Endothelial cell of hepatic sinusoid (primary cell): ENCODE results near the gene RFT1.

ENCODE experiments used
- in situ Hi-C: cut with HindIII; loops from 2 replicates; pipeline ENCODE4 v1.10.0; 2017; ENCODE audit warnings: low sequenced_read_pairs

RFT1 gene

DNA sequence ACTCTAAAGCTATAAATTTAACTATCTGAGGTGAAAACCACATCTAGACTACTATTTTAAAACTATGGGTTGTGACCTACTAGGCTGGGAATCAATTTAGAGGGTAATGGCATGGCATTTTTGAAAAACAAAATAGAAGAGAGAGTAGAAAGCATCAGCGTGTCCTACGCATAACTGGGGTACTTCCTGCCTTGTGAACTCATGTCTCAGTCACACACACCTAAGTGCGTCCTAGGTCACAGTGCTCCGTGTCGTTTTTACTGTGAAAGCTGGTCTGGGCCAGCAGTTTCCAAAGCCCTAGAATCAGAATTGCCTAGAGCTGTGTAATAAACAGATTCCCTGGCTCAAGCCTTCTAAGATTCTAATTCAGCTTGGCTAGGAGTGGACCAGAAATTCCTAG lies 32.3 kb downstream of the RFT1 start:
- in situ Hi-C loops: no loop called here

- in situ Hi-C loops: no loop called here
These were observed 37.3 kb downstream of the RFT1 start for GRCh38 chr3:53092942-53093341.

DNA sequence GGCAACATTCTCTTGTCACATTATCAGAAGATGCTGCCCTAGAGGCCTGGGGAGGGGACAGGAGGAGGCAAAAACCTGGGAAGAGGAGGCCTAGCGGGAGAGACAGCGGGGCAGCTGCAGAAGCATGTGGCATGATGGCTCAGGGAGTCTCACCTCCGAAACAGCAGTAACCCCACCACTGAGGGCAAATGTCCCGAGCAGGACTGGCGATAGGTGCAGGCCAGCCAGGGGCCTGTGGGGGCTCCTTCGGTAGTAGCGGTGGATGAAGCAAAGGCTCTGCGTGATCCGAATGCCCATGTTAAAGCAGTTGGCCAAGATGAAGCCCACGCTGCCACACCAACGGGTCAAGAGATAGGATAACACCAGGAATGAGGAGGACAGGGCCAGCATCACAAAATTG lies 38.0 kb downstream of the RFT1 start:
- in situ Hi-C loops: no loop called here

DNA sequence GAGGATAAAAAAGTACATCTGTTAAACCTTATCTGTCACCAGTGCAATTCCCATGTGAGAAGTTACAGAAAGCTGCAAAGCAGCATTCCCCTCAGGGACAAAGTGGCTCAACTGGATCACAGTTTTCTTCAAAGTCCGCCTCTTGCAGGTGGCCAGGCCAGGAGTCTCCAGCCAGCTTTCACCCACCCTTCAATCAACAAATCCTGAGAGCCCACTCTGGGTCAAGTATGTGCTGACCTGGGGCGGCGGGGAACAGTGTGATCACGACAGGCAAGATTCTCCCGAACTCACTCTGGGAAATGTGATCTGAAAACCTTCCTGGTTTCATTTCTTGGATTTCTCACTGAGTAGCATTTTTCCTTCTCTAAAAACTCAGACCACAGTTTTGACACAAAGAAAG lies 39.2 kb downstream of the RFT1 start:
- in situ Hi-C loops: no loop called here

DNA sequence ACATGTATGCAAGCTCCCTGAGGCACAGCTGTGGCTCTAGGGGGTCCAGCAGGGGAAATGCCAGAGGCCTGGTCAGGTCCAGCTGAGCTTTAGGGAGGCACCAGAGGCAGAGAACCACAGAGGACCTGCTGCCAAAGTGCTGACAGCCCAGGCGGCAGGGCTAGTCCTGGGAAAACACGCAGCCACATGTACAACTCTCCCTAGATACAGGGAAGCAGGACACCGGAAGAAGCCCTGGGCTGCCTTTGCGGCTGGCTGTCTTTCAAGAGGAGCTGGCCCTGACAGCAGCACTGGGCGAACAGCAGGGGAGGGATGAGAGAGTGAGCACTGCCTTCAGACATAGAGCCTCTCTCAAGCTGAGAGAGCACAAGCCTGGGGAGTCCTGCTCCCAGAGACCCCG lies 40.7 kb downstream of the RFT1 start:
- in situ Hi-C loops: no loop called here

DNA sequence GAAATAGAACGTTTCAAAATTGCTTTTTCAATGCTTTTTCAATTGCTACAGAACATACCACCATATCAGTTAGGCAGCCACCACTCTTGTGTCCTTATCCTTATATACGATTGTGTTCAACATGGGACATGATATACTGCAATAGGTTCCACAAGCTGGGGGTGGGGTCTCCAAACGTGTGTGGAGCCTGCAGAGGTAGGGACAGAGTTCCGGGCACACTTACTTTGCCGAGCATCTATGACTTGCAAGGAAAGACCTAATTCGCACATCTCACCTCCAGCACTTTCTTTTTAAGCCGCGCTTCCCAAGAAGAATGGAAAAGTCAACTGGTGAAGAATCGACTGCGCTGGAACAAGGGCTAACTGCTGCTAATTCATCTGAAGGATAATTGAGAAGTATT lies 44.8 kb downstream of the RFT1 start:
- in situ Hi-C loops: no loop called here

- in situ Hi-C loops: no loop called here
These were observed 45.8 kb downstream of the RFT1 start for GRCh38 chr3:53084310-53085001.

GRCh38 chr3:53083949-53084309 lies 46.3 kb downstream of the RFT1 start:
- in situ Hi-C loops: no loop called here

- in situ Hi-C loops: no loop called here
These were observed 46.7 kb downstream of the RFT1 start for GRCh38 chr3:53083521-53083920.

DNA sequence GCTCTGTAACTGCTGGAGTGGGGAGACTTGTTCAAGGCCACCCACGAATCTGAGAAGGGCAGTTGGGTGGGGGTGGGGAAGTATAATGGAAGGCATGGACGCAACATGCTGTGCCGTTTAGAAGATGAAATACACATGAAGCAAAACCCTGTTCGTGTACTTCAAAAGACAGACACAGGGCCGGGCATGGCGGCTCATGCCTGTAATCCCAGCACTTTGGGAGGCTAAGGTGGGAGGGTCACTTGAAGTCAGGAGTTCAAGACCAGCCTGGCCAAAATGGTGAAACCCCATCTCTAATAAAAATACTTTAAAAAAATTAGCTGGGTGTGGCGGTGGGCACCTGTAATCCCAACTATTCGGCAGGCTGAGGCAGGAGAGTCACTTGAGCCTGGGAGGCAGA lies 47.5 kb downstream of the RFT1 start:
- in situ Hi-C loops: no loop called here

GRCh38 chr3:53081318-53081717 lies 48.9 kb downstream of the RFT1 start:
- in situ Hi-C loops: no loop called here

GRCh38 chr3:53080612-53081205 lies 49.5 kb downstream of the RFT1 start:
- in situ Hi-C loops: no loop called here

- in situ Hi-C loops: no loop called here
These were observed 50.3 kb downstream of the RFT1 start for GRCh38 chr3:53079791-53080555.

DNA sequence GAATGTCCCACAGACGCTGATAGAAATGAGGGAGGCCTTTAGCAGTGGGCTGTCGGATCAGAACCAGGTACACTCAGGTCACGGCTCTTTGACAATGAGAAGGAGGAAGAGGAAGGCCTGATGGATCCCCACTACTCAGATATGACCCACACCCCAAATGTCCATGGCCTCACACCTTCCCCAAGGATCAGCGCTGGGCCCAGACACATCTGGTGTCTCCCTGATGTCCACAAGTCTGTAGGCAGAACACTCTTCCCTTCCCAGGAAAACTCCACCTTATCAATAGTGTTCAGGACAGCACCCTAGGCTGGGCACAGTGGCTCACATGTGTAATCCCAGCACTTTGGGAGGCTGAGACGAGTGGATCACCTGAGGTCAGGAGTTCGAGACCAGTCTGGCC lies 51.1 kb downstream of the RFT1 start:
- in situ Hi-C loops: no loop called here

GRCh38 chr3:53078656-53079055 lies 51.6 kb downstream of the RFT1 start:
- in situ Hi-C loops: no loop called here

GRCh38 chr3:53077476-53078220 lies 52.6 kb downstream of the RFT1 start:
- in situ Hi-C loops: no loop called here

- in situ Hi-C loops: no loop called here
These were observed 54.5 kb downstream of the RFT1 start for GRCh38 chr3:53075743-53076140.

- in situ Hi-C loops: no loop called here
These were observed 55.2 kb downstream of the RFT1 start for GRCh38 chr3:53074761-53075742.

GRCh38 chr3:53074366-53074696 lies 55.9 kb downstream of the RFT1 start:
- in situ Hi-C loops: no loop called here

GRCh38 chr3:53073553-53074365 lies 56.5 kb downstream of the RFT1 start:
- in situ Hi-C loops: no loop called here
